Ishikawa (cell line): ENCODE measurements around the gene CYP27C1.

Experiments
- CEBPB ChIP-seq: IDR thresholded peaks from 2 replicates; pipeline ENCODE4 v1.6.1; 2012
- CREB1 ChIP-seq: IDR thresholded peaks from 2 replicates; pipeline ENCODE4 v1.6.1; 2012; ENCODE audit warnings: low read depth
- EGR1 ChIP-seq: IDR thresholded peaks from 2 replicates; pipeline ENCODE4 v1.6.1; 2012
- EP300 ChIP-seq: IDR thresholded peaks from 2 replicates; pipeline ENCODE4 v1.6.1; 2012; ENCODE audit warnings: borderline replicate concordance
- FOXM1 ChIP-seq: IDR thresholded peaks from 2 replicates; pipeline ENCODE4 v1.6.1; 2012; ENCODE audit warnings: low read depth, borderline replicate concordance
- MAX ChIP-seq: IDR thresholded peaks from 2 replicates; pipeline ENCODE4 v1.6.1; 2012
- NFIC ChIP-seq: IDR thresholded peaks from 2 replicates; pipeline ENCODE4 v1.6.1; 2012
- RAD21 ChIP-seq: IDR thresholded peaks from 2 replicates; pipeline ENCODE4 v1.6.1; 2012; ENCODE audit warnings: low read depth
- REST ChIP-seq: IDR thresholded peaks from 2 replicates; pipeline ENCODE4 v1.6.1; 2012; ENCODE audit warnings: low read depth, mild to moderate bottlenecking
- TAF1 ChIP-seq: IDR thresholded peaks from 2 replicates; pipeline ENCODE4 v1.6.1; 2012; ENCODE audit warnings: low read depth, mild to moderate bottlenecking
- TCF12 ChIP-seq: IDR thresholded peaks from 2 replicates; pipeline ENCODE4 v1.6.1; 2012; ENCODE audit warnings: low read depth
- TEAD4 ChIP-seq: IDR thresholded peaks from 2 replicates; pipeline ENCODE4 v1.6.1; 2012
- USF1 ChIP-seq: IDR thresholded peaks from 2 replicates; pipeline ENCODE4 v1.6.1; 2012
- YY1 ChIP-seq: IDR thresholded peaks from 2 replicates; pipeline ENCODE4 v1.6.1; 2012; ENCODE audit warnings: low read depth
- ZBTB7A ChIP-seq: IDR thresholded peaks from 2 replicates; pipeline ENCODE4 v1.6.1; 2012; ENCODE audit warnings: low read depth

CYP27C1 gene

GRCh38 chr2:127182626-127183458 lies 37.3 kb downstream of the CYP27C1 start:
- no peak for TF ChIP-seq NFIC
- TF ChIP-seq MAX = no peak
- TF ChIP-seq YY1 = no peak
- TF ChIP-seq EGR1 = no peak
- no peak for TF ChIP-seq REST
- no peak for TF ChIP-seq CEBPB
- no peak for TF ChIP-seq FOXM1
- no peak for TF ChIP-seq TAF1
- TF ChIP-seq USF1 = no peak
- TF ChIP-seq EP300 = no peak
- TF ChIP-seq ZBTB7A = no peak
- TF ChIP-seq TEAD4 = no peak

GRCh38 chr2:127181851-127182250 lies 38.2 kb downstream of the CYP27C1 start:
- TF ChIP-seq CEBPB (no peak), ZBTB7A (no peak), EP300 (no peak), YY1 (no peak), NFIC (no peak), RAD21 (no peak), TEAD4 (no peak), FOXM1 (no peak)

- TF ChIP-seq NFIC (no peak), FOXM1 (no peak), REST (no peak), CEBPB (no peak), MAX (no peak), ZBTB7A (no peak), USF1 (no peak), TEAD4 (no peak), CREB1 (no peak), TCF12 (no peak), EGR1 (no peak), EP300 (no peak)
These were observed 40.3 kb downstream of the CYP27C1 start for GRCh38 chr2:127179766-127180165.

- TF ChIP-seq MAX (no peak), EGR1 (no peak), EP300 (no peak), CREB1 (no peak), TEAD4 (no peak), TCF12 (no peak), ZBTB7A (no peak)
These were observed 42.4 kb downstream of the CYP27C1 start for GRCh38 chr2:127177617-127178263.

- TF ChIP-seq TEAD4 (no peak), MAX (no peak), TCF12 (no peak), USF1 (no peak), CEBPB (no peak), EP300 (no peak), ZBTB7A (no peak), REST (no peak)
These were observed 43.5 kb downstream of the CYP27C1 start for GRCh38 chr2:127176371-127177311.
